Fibroblast of skin of back (primary cell): ENCODE measurements around the gene EPHA3.

Source experiments
- DNase-seq: peaks from one replicate; pipeline ENCODE4 v3.0.0-alpha.2; 2013

The EPHA3 gene

DNA sequence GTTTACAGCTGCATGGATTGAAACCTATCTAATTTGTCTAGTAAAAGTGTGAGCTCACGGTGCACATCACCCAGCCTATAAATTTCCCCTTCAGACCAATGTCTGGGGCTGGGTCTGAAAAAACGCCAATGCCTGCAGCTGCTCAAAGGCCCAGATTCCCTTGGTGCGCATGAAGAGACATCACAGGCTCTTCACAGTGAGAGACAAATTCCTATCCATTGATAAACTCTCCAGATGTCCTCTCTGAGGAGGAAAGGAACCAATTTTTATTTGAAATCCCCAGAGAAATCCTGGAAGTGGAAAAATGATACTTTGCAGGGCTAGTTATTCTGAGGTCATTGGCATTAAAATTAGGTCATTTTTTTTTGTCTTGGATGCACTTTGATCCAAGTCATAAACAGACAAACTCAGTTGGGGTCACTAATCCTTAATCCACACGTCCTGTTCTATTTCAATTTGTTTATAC is 360.5 kb downstream of the EPHA3 start:
- no peak for DNase-seq

DNA sequence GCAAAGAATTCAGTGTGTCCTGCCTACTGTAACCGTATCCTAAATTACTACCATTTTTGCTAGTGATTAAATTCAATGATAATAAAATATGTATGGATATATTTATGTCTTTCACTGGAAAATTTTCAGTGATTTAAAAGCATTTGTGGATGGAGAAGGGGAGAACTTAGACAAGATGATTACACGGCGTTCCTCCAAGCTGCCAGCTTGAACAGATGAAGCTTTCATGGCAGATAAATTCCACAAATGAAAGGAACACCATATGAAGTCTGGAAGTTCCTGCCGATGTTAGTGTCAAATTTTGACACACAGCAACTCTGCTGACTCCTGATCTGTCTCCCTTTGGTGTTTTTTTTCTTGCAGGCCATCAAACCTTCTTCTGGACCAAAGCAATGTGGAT is 364.7 kb downstream of the EPHA3 start:
- DNase-seq: no peak

DNA sequence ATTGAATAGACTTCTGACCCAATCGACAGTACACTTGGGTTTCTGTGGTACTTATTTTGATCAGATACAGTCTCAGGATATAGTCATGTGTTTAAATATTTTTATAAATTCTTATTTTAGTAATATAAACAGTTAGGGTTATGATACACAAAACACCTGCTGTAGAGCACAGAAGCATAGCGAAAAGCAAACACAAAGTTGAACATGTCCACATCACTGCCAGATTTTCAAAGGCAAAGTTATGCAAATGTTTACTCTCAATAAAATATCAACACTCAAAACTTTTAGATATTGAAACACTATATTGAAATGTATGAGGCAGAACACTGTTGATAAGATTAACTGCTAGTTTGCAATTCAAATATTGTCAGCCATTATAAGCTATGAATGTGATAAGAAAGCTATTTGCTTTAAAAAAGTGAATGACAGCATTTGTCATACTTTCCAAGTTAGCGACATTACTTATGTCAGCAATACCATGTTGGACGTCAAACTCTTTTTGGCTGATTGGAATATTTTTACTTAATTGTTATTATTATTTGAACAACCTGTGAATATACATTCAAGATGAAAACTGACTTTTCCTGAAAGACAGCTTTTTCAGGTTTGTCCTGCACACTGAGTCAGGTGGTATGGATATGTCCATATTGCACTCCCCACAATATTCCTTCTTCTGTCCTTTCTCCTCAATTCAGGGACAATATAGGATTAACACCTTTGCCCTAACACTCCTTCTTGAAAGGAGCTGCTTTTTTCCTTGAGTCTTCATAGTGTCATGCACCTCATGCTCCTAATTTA is 367.1 kb downstream of the EPHA3 start:
- no peak for DNase-seq

DNA sequence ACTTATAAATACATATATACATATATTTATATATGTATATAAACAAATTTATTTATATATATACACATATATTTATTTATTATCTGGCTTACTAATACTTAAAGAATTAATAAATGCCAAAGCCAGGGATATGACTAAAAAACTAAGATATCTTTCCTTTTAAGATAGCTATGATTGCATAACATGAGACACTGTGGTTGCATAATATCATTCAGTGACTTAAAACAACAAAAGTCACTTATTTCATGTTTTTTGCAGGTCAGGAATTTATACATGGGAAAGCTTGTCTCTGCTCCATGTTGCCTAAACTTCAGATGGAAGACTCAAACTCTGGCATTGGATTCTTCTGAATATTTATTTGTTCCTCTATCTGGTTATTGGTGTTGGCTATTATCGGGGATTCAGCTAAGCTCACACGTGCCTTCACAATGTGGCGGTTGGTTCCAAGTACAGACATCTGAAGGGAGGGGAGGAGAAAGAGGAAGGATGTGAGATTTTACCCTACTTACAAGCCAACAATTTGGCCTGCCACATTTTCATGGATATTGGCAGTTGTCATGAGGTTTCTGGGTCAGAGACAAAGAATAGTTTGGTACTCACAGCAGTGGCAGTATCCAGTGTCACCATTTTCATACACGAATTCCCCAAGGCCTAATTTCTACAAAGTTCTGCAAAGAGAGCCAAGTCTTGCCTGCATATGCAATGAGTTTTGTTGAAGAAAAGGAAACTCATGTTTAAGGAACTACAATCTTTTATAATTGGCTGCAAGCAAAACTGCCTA is 381.6 kb downstream of the EPHA3 start:
- DNase-seq: no peak

DNA sequence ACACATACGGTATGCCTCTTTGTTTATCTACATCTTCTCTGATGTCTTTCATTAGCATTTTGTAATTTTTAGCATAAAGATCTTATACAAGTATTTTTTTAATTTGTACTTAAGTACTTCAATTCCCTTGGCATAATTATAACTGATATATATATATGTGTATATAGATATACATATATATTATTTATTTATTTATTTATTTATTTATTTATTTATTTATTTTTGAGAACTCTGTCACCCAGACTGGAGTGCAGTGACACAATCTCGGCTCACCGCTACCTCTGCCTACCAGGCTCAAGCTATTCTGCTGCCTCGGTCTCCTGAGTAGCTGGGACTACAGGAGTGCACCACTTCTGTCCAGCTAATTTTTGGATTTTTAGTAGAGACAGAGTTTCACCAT is 382.7 kb downstream of the EPHA3 start:
- DNase-seq: no peak

DNA sequence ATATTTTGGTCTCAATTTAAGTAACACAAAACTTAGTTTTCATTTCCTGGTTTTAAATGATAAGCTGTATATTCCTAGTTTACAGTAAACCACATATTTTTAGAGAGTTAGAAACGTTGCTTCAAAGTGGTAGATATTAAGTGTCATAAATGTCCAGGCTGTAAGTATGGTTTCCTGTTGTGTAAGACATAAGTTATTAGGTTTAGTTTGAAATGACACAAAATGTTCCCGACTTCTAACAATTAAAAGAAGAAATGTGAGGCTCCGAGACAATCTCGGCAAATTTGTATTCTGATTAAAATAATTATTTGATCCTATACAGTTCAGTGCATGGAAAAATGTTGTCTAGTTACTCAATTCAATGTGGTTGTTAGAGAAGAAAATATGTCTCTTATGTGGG is 387.3 kb downstream of the EPHA3 start:
- no peak for DNase-seq

DNA sequence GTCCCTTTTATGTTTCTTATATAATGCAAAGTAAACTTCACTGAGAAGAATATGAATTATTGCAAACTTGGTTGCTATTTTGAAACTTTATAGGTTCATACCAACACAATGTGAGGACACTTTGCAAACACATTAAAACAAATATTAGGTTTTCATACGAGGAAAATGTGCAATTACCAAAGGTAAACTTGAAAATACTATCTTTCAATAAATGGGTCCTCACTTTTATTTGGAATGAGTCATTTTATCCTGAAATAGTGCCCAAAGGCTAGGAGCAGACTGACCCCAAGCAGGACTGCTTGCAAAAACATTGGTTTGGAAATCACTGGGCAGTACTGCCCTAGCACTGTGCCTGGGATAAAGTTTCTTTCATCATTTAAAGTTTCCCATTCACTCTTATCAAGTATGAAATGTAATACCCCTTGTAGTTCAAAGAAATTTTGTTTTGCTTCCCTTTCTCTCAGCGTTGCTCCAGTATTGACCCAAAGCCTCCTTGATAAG is 396.5 kb downstream of the EPHA3 start:
- no peak for DNase-seq

DNA sequence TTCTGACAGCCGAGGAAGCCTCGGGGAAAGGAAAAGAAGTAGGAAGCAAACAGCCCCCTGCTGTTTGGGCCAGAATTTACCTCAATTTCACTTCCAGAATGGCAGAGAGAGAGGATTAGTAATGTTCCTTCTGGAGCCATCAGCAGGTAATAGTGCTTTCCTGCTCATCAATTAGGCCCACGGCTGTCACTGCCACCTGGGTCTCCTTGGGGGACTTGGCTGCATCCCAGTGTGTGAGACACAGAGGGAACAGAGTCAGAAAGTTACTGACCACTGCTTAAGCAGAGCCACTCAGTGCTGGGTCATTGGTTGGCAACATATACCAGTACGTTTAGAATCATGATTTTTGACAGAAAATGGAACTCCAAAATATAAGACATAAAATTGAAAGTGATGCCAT is 397.0 kb downstream of the EPHA3 start:
- DNase-seq: no peak

DNA sequence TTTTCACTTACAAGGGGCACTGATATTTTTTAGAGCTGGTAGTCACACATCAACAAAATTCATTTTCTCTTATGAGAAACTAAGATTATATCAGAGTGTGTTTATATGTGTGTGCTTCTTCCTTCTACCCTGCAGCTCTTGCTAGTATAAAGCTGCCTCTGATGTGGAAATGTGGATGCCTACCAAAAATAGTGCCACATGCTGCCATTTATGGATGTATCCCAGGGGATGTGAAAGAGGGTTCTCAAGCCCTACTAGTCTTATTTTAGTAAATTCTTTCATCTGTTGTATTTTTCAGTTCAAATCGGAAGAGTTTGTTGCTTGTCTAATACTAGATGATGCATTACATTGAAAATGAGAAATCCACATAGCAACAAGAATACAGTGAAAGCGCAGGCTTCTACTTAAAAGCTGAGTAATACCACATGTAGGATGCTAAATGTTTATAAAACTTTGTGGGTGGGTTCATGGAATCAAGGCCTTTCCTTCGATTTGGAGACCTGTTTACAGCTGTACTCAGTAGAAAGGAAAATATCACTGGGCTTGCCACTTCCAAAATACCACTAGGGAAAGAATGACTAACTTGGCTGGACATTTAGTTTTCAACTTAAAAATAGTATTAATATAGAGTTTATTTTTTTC is 399.2 kb downstream of the EPHA3 start:
- DNase-seq: no peak

DNA sequence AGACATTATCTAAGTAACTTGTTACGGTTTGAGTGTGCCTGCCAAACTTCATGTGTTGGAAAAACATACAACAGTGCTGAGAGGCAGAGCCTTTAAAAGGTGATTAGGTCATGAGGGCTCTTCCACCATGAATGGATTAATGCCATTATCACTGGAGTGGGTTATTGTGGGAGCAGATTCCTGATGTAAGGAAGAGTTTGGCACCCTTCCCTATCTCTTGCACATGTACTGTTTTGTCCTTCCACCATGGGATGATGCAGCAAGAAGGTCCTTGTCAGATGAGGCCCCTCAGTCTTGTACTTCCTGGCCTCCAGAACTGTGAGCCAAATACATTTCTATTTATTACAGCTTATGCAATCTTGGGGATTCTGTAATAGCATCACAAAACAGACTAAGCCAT is 413.9 kb downstream of the EPHA3 start:
- no peak for DNase-seq

DNA sequence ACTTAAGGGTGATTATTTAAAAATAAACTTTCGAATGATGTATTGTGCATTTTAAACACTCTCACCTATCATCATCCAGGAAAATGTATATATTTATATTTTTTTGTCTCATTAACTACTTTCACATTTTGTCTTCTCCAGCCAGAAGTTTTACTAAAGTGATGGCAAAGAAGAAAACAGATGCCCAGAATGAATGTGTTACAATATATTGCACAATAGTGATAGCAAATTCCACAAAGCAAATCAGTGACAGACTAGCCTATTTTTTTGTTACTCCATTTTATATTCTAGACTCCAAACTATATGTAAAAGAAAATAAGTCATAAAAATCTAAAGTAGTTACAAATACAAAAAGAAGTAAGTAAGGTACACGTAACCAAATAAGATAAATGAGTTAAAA is 414.7 kb downstream of the EPHA3 start:
- no peak for DNase-seq

DNA sequence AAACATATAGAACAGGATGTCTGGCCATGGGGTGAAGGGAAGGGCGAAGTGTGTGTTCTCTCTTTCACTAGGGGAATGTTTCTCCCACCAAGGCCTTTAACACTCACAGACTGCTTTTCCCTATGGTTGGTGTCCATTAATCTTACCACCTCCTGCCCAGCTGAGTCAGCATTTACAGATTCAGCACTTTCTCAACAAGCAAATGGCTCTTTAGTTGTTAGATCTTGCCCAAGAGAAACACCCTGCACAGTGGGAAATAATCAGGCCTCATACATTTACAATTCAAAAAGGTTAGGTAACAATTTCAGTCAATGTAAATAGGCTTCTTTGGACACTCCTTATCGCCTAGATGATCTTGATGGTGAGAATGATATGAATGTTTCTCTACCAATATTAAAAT is 418.2 kb downstream of the EPHA3 start:
- no peak for DNase-seq

DNA sequence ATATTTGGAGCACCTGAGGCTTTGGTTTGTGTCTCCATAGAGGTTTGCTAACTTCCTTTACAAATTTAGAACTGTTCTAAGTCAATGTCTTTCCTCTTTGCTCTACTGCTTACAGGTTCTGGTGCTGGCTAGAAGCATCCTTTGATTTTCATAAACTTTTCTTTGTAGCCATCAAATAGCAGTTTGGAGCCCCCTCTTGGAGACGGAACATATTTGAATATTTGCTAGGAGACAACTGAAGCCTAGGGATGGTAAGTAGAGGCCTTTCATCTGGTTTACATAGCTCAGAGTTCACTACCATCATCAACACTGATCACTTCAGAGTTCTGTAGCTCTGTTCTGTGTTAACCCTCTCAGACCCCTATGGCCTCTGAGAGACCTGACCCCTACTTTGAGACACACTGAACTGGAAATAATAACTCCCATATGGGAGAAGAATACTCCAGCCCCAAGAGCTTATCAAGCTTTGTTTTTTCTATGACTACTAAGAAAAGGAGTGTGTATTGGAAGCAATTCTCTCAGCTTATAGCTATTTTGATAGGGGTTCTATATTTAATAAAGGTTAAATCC is 420.4 kb downstream of the EPHA3 start:
- DNase-seq: peak; percentile 2
